ENCODE results near the gene ATP11A.

ATP11A gene

DNA sequence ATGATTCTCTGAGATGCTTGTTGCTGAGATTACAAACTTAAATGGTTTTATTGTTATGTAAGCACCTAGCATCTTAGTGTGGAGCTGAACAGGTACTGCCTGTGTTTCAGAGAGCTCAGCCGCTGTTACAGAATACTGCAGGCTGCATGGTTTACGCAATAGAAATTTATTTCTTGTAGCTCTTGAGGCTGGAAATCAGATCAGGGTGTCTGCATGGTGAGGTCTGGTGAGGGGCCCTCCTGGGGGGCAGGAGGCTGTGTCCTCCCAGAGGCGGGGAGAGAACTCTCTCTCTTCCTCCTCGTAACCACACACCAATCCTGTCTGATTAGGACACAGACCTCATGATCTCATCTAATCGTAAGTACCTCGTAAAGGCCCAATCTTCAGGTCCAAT lies 13.1 kb downstream of the ATP11A start:
- Histone ChIP-seq H3K9ac (ENCODE audit: low read length) (no peak overlapping the region), H4K20me1 (ENCODE audit: insufficient read depth, low read length) (no peaks in the 10 kb centered on the region), H3K4me1 (ENCODE audit: low read length) (no peaks in the 10 kb centered on the region), H3K27me3 (replicated peaks; ENCODE audit: insufficient read depth, low read length) (no peaks in the 10 kb centered on the region), H3K4me2 (ENCODE audit: low read depth, low read length) (no peak overlapping the region), H3K79me2 (ENCODE audit: low read length) (peaks cover 96% of the 10 kb centered on the region), H3K27ac (ENCODE audit: low read length) (no peak overlapping the region), H3K36me3 (replicated peaks; ENCODE audit: insufficient read depth, low read length) (no peaks in the 10 kb centered on the region), H3K9me3 (replicated peaks; ENCODE audit: insufficient read depth, low read length) (no peaks in the 10 kb centered on the region), H3F3A (ENCODE audit: insufficient read depth, low read length) (no peaks in the 10 kb centered on the region), H3K4me3 (ENCODE audit: low read length) (no peak overlapping the region), H3K9me2 (replicated peaks; ENCODE audit: insufficient read depth, low read length) (no peaks in the 10 kb centered on the region), H2AFZ (ENCODE audit: low read length) (no peak overlapping the region)
- no peak for DNase-seq
- TF ChIP-seq CTCF (IDR thresholded peaks at IDR 0.05; ENCODE audit: low read length) (no peak), EZH2 (optimal IDR thresholded peaks at IDR 0.05; ENCODE audit: low read depth, low read length) (no peak), EZH2phosphoT487 (IDR thresholded peaks at IDR 0.05; ENCODE audit: low read length) (no peak)

DNA sequence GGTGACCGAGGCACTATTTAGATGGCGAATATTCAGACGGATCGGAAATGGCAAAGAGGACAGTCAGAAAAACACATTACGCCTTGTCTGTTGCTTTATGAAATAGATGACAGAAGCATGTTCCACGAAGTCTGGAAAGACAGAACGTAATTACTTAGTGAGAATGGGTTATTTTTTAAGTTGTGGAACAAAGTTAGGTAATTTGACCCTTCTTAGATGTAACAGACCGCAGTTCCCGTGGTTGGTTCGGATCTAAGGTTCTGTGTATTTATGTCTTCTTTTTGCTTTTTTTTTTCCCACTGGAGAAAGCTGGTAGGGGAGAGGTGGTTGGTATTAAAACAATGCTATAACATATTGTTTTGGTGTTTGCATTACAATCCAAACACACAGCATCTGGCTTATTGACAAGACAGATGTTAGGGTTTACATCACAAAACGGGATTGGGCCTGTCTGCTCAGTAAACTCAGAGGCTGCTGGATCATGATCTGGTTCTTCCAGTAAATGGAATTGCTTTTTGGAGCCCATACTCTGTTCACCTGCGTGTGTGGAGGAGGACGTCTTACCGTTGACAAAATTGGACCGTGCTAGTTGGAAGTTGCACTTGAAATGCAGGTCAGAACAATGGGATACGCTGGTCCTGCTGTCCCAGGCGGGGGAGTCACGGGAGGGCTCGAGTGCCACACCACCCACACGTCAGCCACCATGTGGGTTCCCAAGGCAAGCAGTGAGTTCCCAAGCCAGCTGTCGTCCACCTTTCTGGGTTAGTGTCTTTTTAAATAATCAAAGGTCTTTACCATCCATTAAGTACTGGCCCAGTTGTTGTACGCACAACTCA lies 13.8 kb downstream of the ATP11A start:
- no peak for DNase-seq
- Histone ChIP-seq H3K4me2 (ENCODE audit: low read depth, low read length) (no peak overlapping the region), H3K9me3 (replicated peaks; ENCODE audit: insufficient read depth, low read length) (no peaks in the 10 kb centered on the region), H3K36me3 (replicated peaks; ENCODE audit: insufficient read depth, low read length) (no peaks in the 10 kb centered on the region), H3K27me3 (replicated peaks; ENCODE audit: insufficient read depth, low read length) (no peaks in the 10 kb centered on the region), H3K27ac (ENCODE audit: low read length) (no peak overlapping the region), H3K4me1 (ENCODE audit: low read length) (no peaks in the 10 kb centered on the region), H2AFZ (ENCODE audit: low read length) (no peak overlapping the region), H3K9me2 (replicated peaks; ENCODE audit: insufficient read depth, low read length) (no peaks in the 10 kb centered on the region), H3F3A (ENCODE audit: insufficient read depth, low read length) (no peaks in the 10 kb centered on the region), H3K9ac (ENCODE audit: low read length) (no peak overlapping the region), H3K4me3 (ENCODE audit: low read length) (no peak overlapping the region), H3K79me2 (ENCODE audit: low read length) (peaks cover 94% of the 10 kb centered on the region), H4K20me1 (ENCODE audit: insufficient read depth, low read length) (no peaks in the 10 kb centered on the region)
- TF ChIP-seq CTCF (IDR thresholded peaks at IDR 0.05; ENCODE audit: low read length) = no peak
- no peak for TF ChIP-seq EZH2 (optimal IDR thresholded peaks at IDR 0.05; ENCODE audit: low read depth, low read length)
- TF ChIP-seq EZH2phosphoT487 (IDR thresholded peaks at IDR 0.05; ENCODE audit: low read length) = no peak

DNA sequence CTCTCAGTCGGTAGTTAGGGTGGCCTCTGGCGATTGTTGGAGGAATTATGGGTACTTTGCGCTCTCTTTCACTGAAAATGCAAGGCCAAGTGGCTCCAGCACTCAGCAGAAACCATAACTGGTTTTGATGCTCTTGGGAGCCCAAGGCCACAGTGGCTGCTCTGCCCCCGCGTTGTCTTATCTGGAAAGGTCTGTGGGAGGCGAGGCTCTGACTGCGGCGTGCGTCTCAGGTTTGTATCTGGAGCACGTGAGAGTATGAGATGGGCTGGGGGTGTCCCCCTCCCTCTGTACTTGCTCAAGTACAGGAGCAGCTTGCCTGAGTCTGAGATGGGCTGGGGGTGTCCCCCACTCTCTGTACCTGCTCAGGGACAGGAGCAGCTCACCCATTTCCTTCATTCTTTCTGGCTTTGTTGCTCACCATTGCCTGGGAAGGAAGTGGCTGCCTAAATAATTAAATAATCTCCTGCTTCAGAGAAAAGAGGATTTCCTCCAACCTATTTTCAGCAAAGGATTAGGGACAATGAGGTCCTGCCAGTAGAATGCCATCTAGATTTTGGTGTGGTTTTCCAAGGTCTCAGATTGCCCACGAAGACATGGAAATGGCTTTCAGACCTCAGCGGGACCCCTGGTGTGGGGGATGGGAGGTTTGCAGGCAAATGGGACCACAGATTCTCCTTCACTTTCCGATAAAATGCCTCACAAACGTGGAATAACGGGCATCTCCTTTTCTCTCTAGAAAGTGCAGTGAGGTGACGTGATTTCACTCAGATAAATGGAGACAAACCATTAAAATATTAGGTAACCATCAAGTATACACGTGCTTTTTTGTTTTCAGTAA lies 14.7 kb downstream of the ATP11A start:
- H3K9me3 ChIP-seq (replicated peaks; ENCODE audit: insufficient read depth, low read length) = no peaks in the 10 kb centered on the region
- no peak overlapping the region for H3K4me2 ChIP-seq (ENCODE audit: low read depth, low read length)
- no peaks in the 10 kb centered on the region for H3K4me1 ChIP-seq (ENCODE audit: low read length)
- H3F3A ChIP-seq (ENCODE audit: insufficient read depth, low read length) = no peaks in the 10 kb centered on the region
- no peak overlapping the region for H2AFZ ChIP-seq (ENCODE audit: low read length)
- DNase-seq = no peak
- TF ChIP-seq CTCF (IDR thresholded peaks at IDR 0.05; ENCODE audit: low read length) (no peak), EZH2 (optimal IDR thresholded peaks at IDR 0.05; ENCODE audit: low read depth, low read length) (no peak), EZH2phosphoT487 (IDR thresholded peaks at IDR 0.05; ENCODE audit: low read length) (no peak)
- H3K36me3 ChIP-seq (replicated peaks; ENCODE audit: insufficient read depth, low read length) = no peaks in the 10 kb centered on the region
- no peak overlapping the region for H3K27ac ChIP-seq (ENCODE audit: low read length)
- H3K9ac ChIP-seq (ENCODE audit: low read length) = no peak overlapping the region
- H4K20me1 ChIP-seq (ENCODE audit: insufficient read depth, low read length) = no peaks in the 10 kb centered on the region
- H3K4me3 ChIP-seq (ENCODE audit: low read length) = no peak overlapping the region
- H3K79me2 ChIP-seq (ENCODE audit: low read length) = peaks cover 89% of the 10 kb centered on the region
- H3K9me2 ChIP-seq (replicated peaks; ENCODE audit: insufficient read depth, low read length) = no peaks in the 10 kb centered on the region
- no peaks in the 10 kb centered on the region for H3K27me3 ChIP-seq (replicated peaks; ENCODE audit: insufficient read depth, low read length)
